ENCODE data around the gene GADD45G. TPM values are rescaled to one million over a fixed set of nuclear protein-coding genes. Genes with fewer than 3 reads are reported as not detected.

GADD45G gene
- polyA plus RNA-seq, 4 donors = 2.9 to 5.5 (median 4.0) TPM

DNA sequence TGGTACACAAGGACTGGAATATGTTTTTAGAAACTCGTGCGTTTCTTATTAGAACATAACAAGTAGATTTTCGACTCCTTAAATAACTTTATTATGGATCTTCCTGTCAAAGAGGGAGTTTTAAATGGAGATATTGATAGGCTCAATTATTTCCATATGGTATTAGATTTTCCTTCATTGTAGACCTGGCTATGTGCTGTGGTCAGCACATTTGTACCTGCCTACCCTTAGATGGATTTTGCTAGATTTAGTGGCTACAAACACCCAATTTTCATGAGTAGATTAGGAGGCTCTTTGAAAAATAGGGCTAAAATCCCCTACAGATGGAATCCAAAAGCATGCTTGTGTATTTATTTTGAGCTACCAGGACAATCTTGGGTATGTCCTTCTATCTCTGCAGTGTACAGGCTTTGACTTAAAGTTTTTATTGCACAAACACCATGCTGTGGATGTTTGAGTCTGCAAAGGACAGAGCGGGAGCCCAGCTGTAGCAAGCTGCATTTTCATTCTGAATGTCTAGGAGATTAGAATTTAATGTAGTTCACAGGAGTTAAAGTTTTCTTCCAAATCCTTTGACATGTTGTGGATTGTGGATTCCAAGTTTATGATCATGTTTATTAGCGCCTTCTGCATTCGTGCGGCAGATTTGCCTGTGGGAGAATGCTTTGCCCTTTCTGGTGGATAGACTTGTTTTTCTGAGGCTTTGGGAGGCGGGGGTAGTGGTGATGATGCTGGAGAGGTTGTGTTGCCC, 41.6 kb downstream of the GADD45G start:
- DNase-seq (ENCODE audit: low read depth in 4 of 4, low spot score in 2 of 4) = no peak

DNA sequence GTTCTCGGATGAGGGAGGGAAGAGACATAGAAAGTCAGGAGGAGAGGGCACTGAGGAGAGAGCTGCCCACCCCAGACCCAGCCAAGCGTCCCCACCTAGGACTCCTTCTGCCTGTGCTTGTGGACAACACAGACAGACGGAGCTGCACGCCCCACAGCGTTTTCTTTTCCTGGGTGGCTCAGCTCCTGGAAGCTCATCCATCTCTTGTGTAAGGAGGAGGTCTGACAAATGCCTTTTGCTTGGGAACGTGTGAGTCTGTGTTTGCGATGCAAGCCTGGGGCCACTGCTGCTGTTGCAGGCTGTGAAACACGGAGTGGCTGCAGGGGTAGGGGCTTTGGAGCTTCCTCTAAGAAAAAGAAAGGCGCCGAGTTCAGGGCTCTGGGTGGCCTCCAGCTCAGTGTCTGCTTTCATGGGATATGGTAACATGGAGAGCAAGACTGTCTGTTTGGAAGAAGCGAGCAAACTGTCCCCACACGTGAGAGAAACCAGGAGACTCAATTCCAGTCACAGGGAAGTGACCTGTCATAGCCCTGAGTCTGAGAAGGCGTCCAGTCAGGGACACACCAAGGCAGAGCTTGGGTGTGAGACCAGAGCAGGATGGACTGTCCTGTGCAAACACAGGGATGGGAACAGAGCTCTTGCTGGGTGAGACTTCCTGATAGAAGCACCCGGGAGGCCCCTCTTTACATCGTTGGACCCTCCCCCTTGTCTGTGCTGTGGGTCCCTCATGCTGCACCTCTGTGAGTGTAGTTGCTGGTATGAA, 42.7 kb downstream of the GADD45G start:
- DNase-seq (ENCODE audit: low read depth in 4 of 4, low spot score in 2 of 4) = no peak

GRCh38 chr9:89648247-89649000, 43.6 kb downstream of the GADD45G start:
- no peak for DNase-seq (ENCODE audit: low read depth in 4 of 4, low spot score in 2 of 4)

- no peak for DNase-seq (ENCODE audit: low read depth in 4 of 4, low spot score in 2 of 4)
Observed at GRCh38 chr9:89649039-89649691, 44.4 kb downstream of the GADD45G start.

GRCh38 chr9:89654025-89654662, 49.3 kb downstream of the GADD45G start:
- no peak for DNase-seq (ENCODE audit: low read depth in 4 of 4, low spot score in 2 of 4)

GRCh38 chr9:89655056-89655989, 50.5 kb downstream of the GADD45G start:
- no peak for DNase-seq (ENCODE audit: low read depth in 4 of 4, low spot score in 2 of 4)

Other genes with a start within 250 kb of the GADD45G start
- 10 to 100 TPM; 39.2 to 66.9 (median 45.5) TPM for gene SEMA4D, start 106.9 kb upstream of the GADD45G start, polyA plus RNA-seq (ENCODE audit: insufficient read length in 4 of 4)

All from left renal cortex interstitium (tissue), 4 donors.